GM12865 (cell line): Measurements from ENCODE around the gene KLHDC9.
A peak's percentile ranks its signal among the peaks of the same experiment; 100 is the strongest.

Source experiments
- DNase-seq: peaks from one replicate; pipeline ENCODE4 v3.0.0; 2010; ENCODE audit warnings: low read depth
- H3K4me3 ChIP-seq: 2 replicates; pipeline ENCODE4 v1.5.1; 2011; ENCODE audit warnings: mild to moderate bottlenecking, low read depth, low read length, control low read depth
- CTCF ChIP-seq: IDR thresholded peaks from 2 replicates; pipeline ENCODE4 v1.5.1; 2011; ENCODE audit warnings: low read length, control low read depth, low read depth, inconsistent platforms; ENCODE audit not compliant: insufficient read depth; ENCODE audit errors: missing control alignments

KLHDC9 gene

GRCh38 chr1:161077426-161077825 is 20.7 kb upstream of the KLHDC9 start:
- TF ChIP-seq CTCF: no peak
- no peak for DNase-seq
- no peak overlapping the region for H3K4me3 ChIP-seq

DNA sequence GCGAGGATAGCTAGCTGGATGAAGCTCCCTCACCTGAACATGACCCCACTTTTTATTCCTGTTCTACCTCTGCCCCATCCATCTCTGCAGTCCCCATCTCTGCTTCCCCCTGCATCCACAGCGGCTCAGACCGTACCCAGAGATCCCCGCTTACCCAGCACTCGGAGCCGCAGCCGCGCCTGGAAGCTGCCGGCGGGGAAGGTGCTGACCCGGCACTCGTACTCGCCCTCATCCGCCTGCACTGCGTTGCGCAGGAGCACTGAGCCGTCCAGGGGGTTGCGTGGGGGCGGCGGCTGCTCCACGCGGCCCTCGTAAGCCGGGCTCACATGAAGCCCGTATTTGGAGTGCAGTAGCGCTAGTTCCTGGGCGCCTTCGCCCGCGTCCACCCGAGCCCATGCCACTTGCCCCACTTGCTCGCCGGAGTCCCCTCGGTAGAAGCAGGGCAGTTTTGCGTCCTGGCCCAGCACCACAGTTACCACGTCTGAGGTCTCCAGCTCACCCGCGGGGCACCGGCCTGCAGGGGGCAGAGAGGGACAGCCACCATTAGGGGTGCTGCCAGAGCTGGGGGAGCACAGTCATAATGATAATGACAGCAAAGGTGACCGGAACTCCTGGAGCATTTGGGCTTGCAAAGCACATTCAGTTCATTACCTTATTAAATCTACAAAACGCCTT is 18.6 kb upstream of the KLHDC9 start:
- DNase-seq: peak; percentile 37
- H3K4me3 ChIP-seq: no peak overlapping the region
- peak; percentile 29 for TF ChIP-seq CTCF

DNA sequence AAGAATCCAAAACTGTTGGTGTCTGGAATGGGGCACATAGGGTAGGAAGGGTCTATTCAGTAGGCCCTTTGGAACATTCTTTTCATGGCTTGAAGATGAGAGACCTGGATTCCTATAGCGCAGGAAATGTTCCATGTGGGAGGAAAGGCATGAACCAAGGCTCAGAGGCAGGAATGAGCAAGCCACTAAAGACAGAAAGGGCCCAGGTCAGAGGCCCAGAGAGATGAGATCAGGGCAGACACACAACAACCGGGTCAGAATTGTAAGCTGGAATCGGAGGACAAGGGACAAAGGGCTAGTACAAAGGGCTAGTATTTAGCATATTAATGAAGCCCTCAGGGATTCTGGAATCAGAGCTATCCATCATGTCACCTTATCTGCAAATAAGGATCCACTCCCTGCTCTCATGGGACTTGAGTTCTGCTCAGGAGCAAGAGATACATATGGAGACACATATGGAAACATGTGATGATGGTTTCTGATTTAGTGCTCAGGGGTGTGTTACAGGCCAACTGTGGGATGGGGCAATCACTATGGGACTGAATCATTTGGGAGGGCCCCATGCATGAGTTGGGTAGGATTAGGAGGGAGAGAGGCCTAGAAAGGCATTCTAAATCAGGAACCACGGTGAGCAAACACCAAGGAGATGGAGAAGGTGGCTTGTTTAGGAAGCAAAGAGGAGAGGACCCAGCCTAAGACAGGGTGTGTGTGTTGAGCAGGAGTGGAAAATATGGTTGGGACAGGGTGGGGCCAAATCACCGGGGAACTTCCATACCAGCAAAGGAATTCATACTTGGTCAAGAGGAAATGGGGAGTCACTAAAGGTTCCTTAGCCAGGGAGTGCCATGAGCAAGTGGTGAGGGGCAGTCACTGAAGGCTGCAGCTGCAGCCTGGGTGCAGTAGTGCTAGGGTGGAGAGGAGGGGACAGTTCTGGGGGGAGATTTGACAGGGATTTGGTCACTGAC is 17.4 kb upstream of the KLHDC9 start:
- no peak for DNase-seq
- TF ChIP-seq CTCF: no peak
- no peak overlapping the region for H3K4me3 ChIP-seq

GRCh38 chr1:161081519-161081918 is 16.6 kb upstream of the KLHDC9 start:
- H3K4me3 ChIP-seq: no peak overlapping the region
- no peak for TF ChIP-seq CTCF
- no peak for DNase-seq

DNA sequence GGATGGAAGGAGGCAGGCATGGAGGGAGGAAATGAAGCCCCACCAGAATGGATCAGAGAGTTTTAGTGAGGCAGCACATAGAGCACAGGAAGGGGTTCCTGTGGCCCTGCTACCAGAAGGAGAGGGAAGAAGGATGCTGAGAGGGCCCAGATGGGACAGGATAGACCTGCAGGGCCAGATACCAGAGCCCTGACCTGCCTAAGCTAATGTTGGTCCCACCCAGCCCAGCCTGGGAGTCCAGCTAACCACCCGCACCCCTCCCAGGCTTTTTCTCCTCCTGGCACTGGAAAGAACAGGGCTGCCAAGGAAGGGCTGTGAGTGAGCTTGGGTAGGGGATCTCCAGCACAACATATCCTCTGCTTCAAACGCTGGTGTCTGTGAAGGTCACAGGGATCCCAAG is 15.7 kb upstream of the KLHDC9 start:
- no peak overlapping the region for H3K4me3 ChIP-seq
- no peak for DNase-seq
- no peak for TF ChIP-seq CTCF

DNA sequence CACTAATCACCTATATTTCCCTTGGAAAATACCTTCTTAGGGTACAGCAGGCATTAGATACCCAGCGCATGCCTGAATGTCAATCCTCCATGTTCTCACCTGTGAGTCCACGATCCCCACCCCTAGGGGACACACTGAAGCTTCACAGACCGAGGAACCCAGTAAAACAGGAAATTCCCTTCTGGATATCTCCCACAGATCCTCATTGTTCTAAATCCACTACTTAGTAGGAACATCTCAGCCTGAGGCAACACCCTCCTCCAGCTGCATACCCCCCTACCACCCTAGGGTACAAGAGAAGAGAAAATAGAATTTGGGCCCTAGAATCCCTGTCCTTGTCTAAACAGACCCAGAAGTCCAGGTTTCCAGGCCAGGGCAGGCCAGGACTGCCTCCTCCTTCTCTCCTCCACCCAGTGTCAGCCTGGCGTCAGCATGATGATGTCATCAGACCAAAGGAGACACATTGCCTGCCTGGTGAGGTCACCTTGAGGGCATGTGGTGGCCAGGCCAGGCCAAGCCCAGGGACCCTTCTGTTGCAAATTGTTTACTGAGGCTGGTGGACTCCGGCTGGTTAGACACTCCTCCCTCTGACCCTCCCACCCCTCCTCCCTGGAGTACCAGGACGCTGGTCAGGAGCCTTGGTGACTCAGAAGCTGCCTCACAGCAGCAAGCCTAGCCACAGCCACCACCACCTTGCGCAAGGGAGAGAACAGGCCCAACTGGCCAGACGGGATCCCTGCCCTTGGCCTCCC is 15.0 kb upstream of the KLHDC9 start:
- H3K4me3 ChIP-seq: no peak overlapping the region
- TF ChIP-seq CTCF: no peak
- DNase-seq: no peak
